SK-N-SH (cell line): ENCODE data around the gene DNAH7.

Source experiments
- CTCF ChIP-seq: fragments of 200-600 bp; sonication (generic); IDR thresholded peaks from 2 replicates; pipeline ENCODE4 v1.6.1; 2017; ENCODE audit warnings: antibody characterized with exemption, mild to moderate bottlenecking, moderate library complexity
- EP300 ChIP-seq, 2 experiments: IDR thresholded peaks; 2 replicates each; pipeline versions ENCODE4 v1.4.0 to v1.6.1; 2012; ENCODE audit warnings: borderline replicate concordance in 1 of 2, low read depth in 1 of 2, low read length in 1 of 2
- EZH2phosphoT487 ChIP-seq: fragments of 200-600 bp; sonication (generic); IDR thresholded peaks from 2 replicates; pipeline ENCODE4 v1.6.1; 2017; ENCODE audit warnings: low read depth, mixed run types, mild to moderate bottlenecking, antibody characterized with exemption, moderate library complexity, borderline replicate concordance
- PBX3 ChIP-seq: IDR thresholded peaks from 2 replicates; pipeline ENCODE4; 2012
- RCOR1 ChIP-seq: fragments of 150-350 bp; IDR thresholded peaks from 2 replicates; pipeline ENCODE4 v1.6.1; 2017; ENCODE audit warnings: antibody characterized with exemption, low read length

GRCh38 chr2:196083601-196084000 lies 15.0 kb upstream of the DNAH7 start:
- TF ChIP-seq EZH2phosphoT487 (no peak), CTCF (no peak), EP300 (IDR thresholded peaks at IDR 0.05; ENCODE audit: borderline replicate concordance in 1 of 2, low read depth in 1 of 2, low read length in 1 of 2) (no peak), PBX3 (no peak), RCOR1 (no peak)
